Endodermal cell (in vitro differentiated cells): Measurements from ENCODE around the gene CARD11. TPM values are rescaled to one million over a fixed set of nuclear protein-coding genes. Genes with fewer than 3 reads are reported as not detected.

ENCODE experiments used
- DNase-seq: peaks from one replicate; pipeline ENCODE4 v3.0.0-alpha.2; 2017
- H3K27ac ChIP-seq: 2 replicates; pipeline ENCODE4 v1.5.1; 2013; ENCODE audit warnings: mild to moderate bottlenecking, low read depth, low read length, moderate library complexity
- H3K27me3 ChIP-seq: 2 replicates; pipeline ENCODE4 v1.6.1; 2013; ENCODE audit warnings: mild to moderate bottlenecking, low read length, moderate library complexity; ENCODE audit not compliant: insufficient read depth, control insufficient read depth, poor library complexity, severe bottlenecking
- H3K36me3 ChIP-seq: 2 replicates; pipeline ENCODE4 v1.7.0; 2013; ENCODE audit warnings: mild to moderate bottlenecking, low read length, moderate library complexity; ENCODE audit not compliant: control insufficient read depth, insufficient read depth
- H3K4me1 ChIP-seq: one replicate; pipeline ENCODE4 v1.7.0; 2013; ENCODE audit warnings: low read length; ENCODE audit not compliant: control insufficient read depth, insufficient read depth
- H3K4me3 ChIP-seq: 2 replicates; pipeline ENCODE4 v1.5.1; 2013; ENCODE audit warnings: mild to moderate bottlenecking, low read length, moderate library complexity
- H3K9ac ChIP-seq: 2 replicates; pipeline ENCODE4 v1.6.1; 2013; ENCODE audit warnings: mild to moderate bottlenecking, low read length, moderate library complexity; ENCODE audit not compliant: poor library complexity, severe bottlenecking; ENCODE audit errors: extremely low read depth
- H3K9me3 ChIP-seq: 2 replicates; pipeline ENCODE4 v1.6.1; 2013; ENCODE audit warnings: mild to moderate bottlenecking, low read length, moderate library complexity; ENCODE audit not compliant: control insufficient read depth
- H3K27ac Mint-ChIP-seq: 2 replicates; pipeline ENCODE4 v1.8.0; 2020; ENCODE audit warnings: mixed read lengths
- H3K27me3 Mint-ChIP-seq: 2 replicates; pipeline ENCODE4 v1.8.0; 2021; ENCODE audit warnings: mild to moderate bottlenecking, mixed read lengths; ENCODE audit not compliant: insufficient read depth
- H3K36me3 Mint-ChIP-seq: 2 replicates; pipeline ENCODE4 v1.8.0; 2020; ENCODE audit warnings: low read depth, mixed read lengths
- H3K4me1 Mint-ChIP-seq: 2 replicates; pipeline ENCODE4 v1.8.0; 2020; ENCODE audit warnings: mixed read lengths
- H3K4me3 Mint-ChIP-seq: 2 replicates; pipeline ENCODE4 v1.8.0; 2020; ENCODE audit warnings: mild to moderate bottlenecking, moderate library complexity, mixed read lengths
- H3K9me3 Mint-ChIP-seq: 2 replicates; pipeline ENCODE4 v1.8.0; 2020; ENCODE audit warnings: mild to moderate bottlenecking, mixed read lengths
- WGBS, 2 experiments: methylation state at CpG; one replicate each; pipeline versions ENCODE4 v1.1.5 to v1.1.7; 2013; ENCODE audit warnings: missing lambda C conversion rate in 2 of 2, mixed read lengths in 1 of 2; ENCODE audit not compliant: insufficient coverage in 1 of 2, insufficient read length in 1 of 2; 5-methylcytosine and 5-hydroxymethylcytosine counted together
- total RNA-seq, 2 donors: library from RNA; stranded (reverse); fragmentation: NEBNext Ultra II Directional in 1 of 2; extraction: Animal tissue kit (Norgen Biotek cat#: 25700) in 1 of 2; gene quantifications; 2 replicates in 1 of 2; 3 replicates in 1 of 2; pipeline ENCODE4 v1.2.1, GENCODE V29; 2021
- TF ChIP-seq, protein P1 (sequence below): fragments of 200-600 bp; sonication (generic); conservative IDR thresholded peaks from 2 replicates; pipeline ENCODE4 v1.5.0; 2021; ENCODE audit warnings: antibody characterized with exemption, mild to moderate bottlenecking

CARD11 gene
- total RNA-seq, 2 donors from 2014 or later = 7.2 to 10.8 TPM

DNA sequence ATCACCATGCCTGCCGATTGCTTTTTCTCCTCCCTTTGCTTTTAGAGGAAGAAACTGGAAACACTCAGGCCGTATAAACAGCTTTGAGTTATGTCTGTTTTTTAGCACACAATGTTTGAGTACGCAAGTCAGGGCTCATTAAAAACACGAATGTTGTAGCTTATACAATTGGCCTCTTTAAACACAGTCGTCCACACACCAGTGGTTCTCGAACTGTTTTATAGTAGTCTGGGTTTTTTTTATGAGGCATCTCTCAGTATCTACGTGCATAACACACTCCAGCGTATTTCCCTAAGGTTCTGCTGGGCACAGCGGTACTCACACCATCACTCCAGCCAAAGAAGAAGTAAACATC is 13.4 kb upstream of the CARD11 start:
- Histone ChIP-seq H3K27me3 (no peaks in the 10 kb centered on the region), H3K36me3 (no peaks in the 10 kb centered on the region), H3K4me3 (no peak overlapping the region), H3K4me1 (no peaks in the 10 kb centered on the region), H3K9me3 (peaks cover 7% of the 10 kb centered on the region), H3K9ac (no peak overlapping the region), H3K27ac (no peak overlapping the region)
- no peaks in the 10 kb centered on the region for H3K36me3 Mint-ChIP-seq
- DNase-seq = no peak
- TF ChIP-seq, protein P1, sequence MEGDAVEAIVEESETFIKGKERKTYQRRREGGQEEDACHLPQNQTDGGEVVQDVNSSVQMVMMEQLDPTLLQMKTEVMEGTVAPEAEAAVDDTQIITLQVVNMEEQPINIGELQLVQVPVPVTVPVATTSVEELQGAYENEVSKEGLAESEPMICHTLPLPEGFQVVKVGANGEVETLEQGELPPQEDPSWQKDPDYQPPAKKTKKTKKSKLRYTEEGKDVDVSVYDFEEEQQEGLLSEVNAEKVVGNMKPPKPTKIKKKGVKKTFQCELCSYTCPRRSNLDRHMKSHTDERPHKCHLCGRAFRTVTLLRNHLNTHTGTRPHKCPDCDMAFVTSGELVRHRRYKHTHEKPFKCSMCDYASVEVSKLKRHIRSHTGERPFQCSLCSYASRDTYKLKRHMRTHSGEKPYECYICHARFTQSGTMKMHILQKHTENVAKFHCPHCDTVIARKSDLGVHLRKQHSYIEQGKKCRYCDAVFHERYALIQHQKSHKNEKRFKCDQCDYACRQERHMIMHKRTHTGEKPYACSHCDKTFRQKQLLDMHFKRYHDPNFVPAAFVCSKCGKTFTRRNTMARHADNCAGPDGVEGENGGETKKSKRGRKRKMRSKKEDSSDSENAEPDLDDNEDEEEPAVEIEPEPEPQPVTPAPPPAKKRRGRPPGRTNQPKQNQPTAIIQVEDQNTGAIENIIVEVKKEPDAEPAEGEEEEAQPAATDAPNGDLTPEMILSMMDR = no peak
- WGBS, 2 experiments = 94 to 95% methylated on average over 7 to 9 of the region's 9 CpGs
- H3K9me3 Mint-ChIP-seq = peaks cover 6% of the 10 kb centered on the region
- peaks cover 6% of the 10 kb centered on the region for H3K27me3 Mint-ChIP-seq
- H3K4me1 Mint-ChIP-seq = peaks cover 1% of the 10 kb centered on the region
- H3K4me3 Mint-ChIP-seq = no peak overlapping the region
- no peak overlapping the region for H3K27ac Mint-ChIP-seq

DNA sequence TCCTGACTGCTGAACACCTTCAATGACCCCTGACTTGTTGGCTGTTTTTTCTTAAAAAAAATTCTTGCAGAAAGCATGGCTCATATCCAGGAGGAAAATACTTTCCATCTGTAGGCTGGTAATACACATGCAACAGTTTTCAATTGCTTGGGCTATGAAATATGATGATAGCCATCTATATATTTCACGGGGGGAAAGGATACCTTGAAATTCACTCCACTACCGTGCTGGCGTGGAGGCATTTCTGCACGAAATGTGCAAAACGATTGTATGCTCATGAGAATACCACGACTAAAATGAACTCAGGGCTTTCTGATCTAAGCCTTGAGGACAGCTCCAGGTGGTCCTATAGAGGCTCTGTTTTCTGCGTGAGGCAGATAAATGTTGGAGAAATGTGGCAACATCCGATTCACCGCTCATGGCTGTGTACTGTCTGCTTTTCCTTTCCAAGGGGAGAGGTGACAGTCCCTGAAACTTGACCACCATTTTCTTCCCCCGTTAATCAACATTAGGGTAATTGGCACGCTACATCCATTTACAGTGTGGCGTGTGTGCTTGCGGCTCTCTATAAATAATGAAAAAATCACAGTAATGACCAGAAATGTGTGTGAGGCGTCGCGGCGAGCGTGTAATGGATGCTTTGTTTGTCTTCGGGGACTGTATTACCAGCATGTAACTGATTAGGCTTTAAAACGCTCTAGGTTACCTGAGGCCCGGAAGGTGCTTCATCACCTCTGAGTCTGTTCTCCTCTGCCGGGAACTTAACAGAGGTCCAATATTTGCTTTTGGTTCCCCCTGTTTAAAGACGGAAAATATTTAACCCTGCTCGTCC is 12.8 kb upstream of the CARD11 start:
- Mint-ChIP-seq H3K27me3 (peaks cover 3% of the 10 kb centered on the region), H3K36me3 (no peaks in the 10 kb centered on the region)

DNA sequence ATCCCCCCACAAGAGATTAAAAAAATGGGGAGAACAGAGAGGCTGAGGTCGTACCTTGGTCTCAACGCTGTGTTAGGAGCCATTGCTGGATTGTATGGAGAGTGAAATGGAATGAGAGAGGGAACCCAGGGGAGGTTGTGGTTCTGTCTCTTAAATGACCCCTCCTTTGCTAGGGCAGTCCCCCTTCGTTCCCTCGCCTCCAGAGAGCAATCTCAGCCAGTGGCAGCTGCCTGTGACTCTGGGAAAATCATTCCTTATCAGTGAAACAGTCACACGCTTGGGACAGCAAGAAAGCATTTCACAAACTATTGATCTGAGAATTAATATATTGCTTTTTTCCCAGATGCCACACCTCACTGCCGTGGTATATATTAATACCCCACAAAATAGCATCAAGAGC is 12.0 kb upstream of the CARD11 start:
- Mint-ChIP-seq H3K27me3 (peaks cover 2% of the 10 kb centered on the region), H3K4me3 (no peak overlapping the region), H3K36me3 (no peaks in the 10 kb centered on the region), H3K4me1 (peaks cover 1% of the 10 kb centered on the region), H3K27ac (no peak overlapping the region), H3K9me3 (peaks cover 10% of the 10 kb centered on the region)
- Histone ChIP-seq H3K9me3 (peaks cover 7% of the 10 kb centered on the region), H3K4me1 (no peaks in the 10 kb centered on the region), H3K36me3 (no peaks in the 10 kb centered on the region), H3K4me3 (no peak overlapping the region), H3K27me3 (no peaks in the 10 kb centered on the region), H3K9ac (no peak overlapping the region), H3K27ac (no peak overlapping the region)
- 84 to 88% methylated on average over 3 to 6 of the region's 6 CpGs for WGBS, 2 experiments
- DNase-seq = no peak
- TF ChIP-seq, protein P1 = no peak

More for the DNA sequence above, 12.8 kb upstream of the CARD11 start:
- H3K4me1 Mint-ChIP-seq = peaks cover 1% of the 10 kb centered on the region
- no peak overlapping the region for H3K4me3 Mint-ChIP-seq
- no peaks in the 10 kb centered on the region for H3K4me1 ChIP-seq
- 91 to 95% methylated on average over 22 to 24 of the region's 24 CpGs for WGBS, 2 experiments
- H3K36me3 ChIP-seq = no peaks in the 10 kb centered on the region
- no peak overlapping the region for H3K4me3 ChIP-seq
- peaks cover 7% of the 10 kb centered on the region for H3K9me3 ChIP-seq
- no peak for DNase-seq
- H3K27ac Mint-ChIP-seq = no peak overlapping the region
- H3K27me3 ChIP-seq = no peaks in the 10 kb centered on the region
- no peak overlapping the region for H3K27ac ChIP-seq
- TF ChIP-seq, protein P1 = no peak
- no peak overlapping the region for H3K9ac ChIP-seq
- peaks cover 6% of the 10 kb centered on the region for H3K9me3 Mint-ChIP-seq
